K562 (cell line): Measurements from ENCODE around the gene PDE2A. TPM values are rescaled to one million over a fixed set of nuclear protein-coding genes. Genes with fewer than 3 reads are reported as not detected.

Source experiments
- CCNT2 ChIP-seq: IDR thresholded peaks from 2 replicates; pipeline ENCODE4 v1.6.1; 2011; ENCODE audit warnings: borderline replicate concordance, low read depth, mild to moderate bottlenecking, moderate library complexity, mixed read lengths, low read length; ENCODE audit not compliant: insufficient read length; ENCODE audit errors: extremely low read depth
- CREM ChIP-seq: IDR thresholded peaks from 2 replicates; pipeline ENCODE4 v1.6.1; 2014; ENCODE audit warnings: antibody characterized with exemption, low read depth
- DEAF1 ChIP-seq: fragments of 450-650 bp; formaldehyde crosslinking; IDR thresholded peaks from 2 replicates; pipeline ENCODE4 v1.4.0; 2020; ENCODE audit warnings: mild to moderate bottlenecking, moderate library complexity
- DNMT1 ChIP-seq: fragments of 450-650 bp; IDR thresholded peaks from 2 replicates; pipeline ENCODE4 v1.6.1; 2016; ENCODE audit warnings: antibody characterized with exemption, mild to moderate bottlenecking
- E2F3 ChIP-seq: fragments of 250-450 bp; sonication (Bioruptor Pico); IDR thresholded peaks from 2 replicates; pipeline ENCODE4 v1.4.0; 2020; ENCODE audit warnings: mild to moderate bottlenecking
- FOXA1 ChIP-seq: fragments of 450-650 bp; IDR thresholded peaks from 2 replicates; pipeline ENCODE4 v1.6.1; 2016; ENCODE audit warnings: mild to moderate bottlenecking, borderline replicate concordance
- HMG20B ChIP-seq: fragments of 250-450 bp; sonication (Bioruptor Pico); IDR thresholded peaks from 2 replicates; pipeline ENCODE4 v1.5.0; 2021; ENCODE audit warnings: mild to moderate bottlenecking
- KLF6 ChIP-seq: fragments of 250-450 bp; sonication (Bioruptor Pico); IDR thresholded peaks from 2 replicates; pipeline ENCODE4 v1.4.0; 2020; ENCODE audit warnings: mild to moderate bottlenecking, moderate library complexity, borderline replicate concordance
- L3MBTL2 ChIP-seq: fragments of 450-650 bp; IDR thresholded peaks from 2 replicates; pipeline ENCODE4 v1.6.1; 2016; ENCODE audit warnings: mild to moderate bottlenecking, moderate library complexity
- MNT ChIP-seq, 2 experiments: fragments of 450-650 bp; conservative IDR thresholded peaks; 2 replicates each; pipeline ENCODE4 v1.6.1; 2017; ENCODE audit warnings: mild to moderate bottlenecking in 2 of 2, moderate library complexity in 2 of 2
- NCOR1 ChIP-seq: fragments of 450-650 bp; IDR thresholded peaks from 2 replicates; pipeline ENCODE4 v1.6.1; 2016; ENCODE audit warnings: mild to moderate bottlenecking, moderate library complexity
- NR2F6 ChIP-seq: fragments of 450-650 bp; formaldehyde crosslinking; IDR thresholded peaks from 2 replicates; pipeline ENCODE4 v1.4.0; 2020; ENCODE audit warnings: mild to moderate bottlenecking
- PRMT5 ChIP-seq: sonication (generic); formaldehyde crosslinking; IDR thresholded peaks from 2 replicates; pipeline ENCODE4 v1.5.0; 2020; ENCODE audit warnings: missing genetic modification reagents
- RB1 ChIP-seq: fragments of 450-650 bp; IDR thresholded peaks from 2 replicates; pipeline ENCODE4 v1.6.1; 2017; ENCODE audit warnings: low read depth, mild to moderate bottlenecking
- RBFOX2 ChIP-seq: fragments of 200-400 bp; formaldehyde crosslinking; IDR thresholded peaks from 2 replicates; pipeline ENCODE4 v1.6.1; 2017; ENCODE audit warnings: low read depth, mild to moderate bottlenecking, low read length, moderate library complexity
- SNRNP70 ChIP-seq: fragments of 200-400 bp; formaldehyde crosslinking; optimal IDR thresholded peaks from 2 replicates; pipeline ENCODE3; 2017; ENCODE audit warnings: low read depth, low read length
- SRF ChIP-seq, 2 experiments: fragments of 250-450, 450-650 bp in 1 of 2; sonication (Bioruptor Pico) in 1 of 2; sonication (generic) in 1 of 2; formaldehyde crosslinking; IDR thresholded peaks; 2 replicates each; pipeline versions ENCODE4 v1.5.0 to v1.5.1; 2020 to 2022; ENCODE audit warnings: mild to moderate bottlenecking in 1 of 2, missing genetic modification reagents in 1 of 2
- TAF9B ChIP-seq: fragments of 450-650 bp; IDR thresholded peaks from 2 replicates; pipeline ENCODE4 v1.6.1; 2018; ENCODE audit warnings: mild to moderate bottlenecking; ENCODE audit not compliant: partially characterized antibody
- TAL1 ChIP-seq: fragments of 450-650 bp; IDR thresholded peaks from 2 replicates; pipeline ENCODE4 v1.6.1; 2016; ENCODE audit warnings: mild to moderate bottlenecking
- ZNF134 ChIP-seq: fragments of 250-450 bp; sonication (Bioruptor Pico); conservative IDR thresholded peaks from 2 replicates; pipeline ENCODE4 v1.4.0; 2020
- ZNF57 ChIP-seq: fragments of 450-650 bp; formaldehyde crosslinking; IDR thresholded peaks from 2 replicates; pipeline ENCODE4 v1.4.0; 2020; ENCODE audit warnings: mild to moderate bottlenecking, moderate library complexity
- ZNF583 ChIP-seq: fragments of 250-450 bp; sonication (Bioruptor Pico); IDR thresholded peaks from 2 replicates; pipeline ENCODE4 v1.4.0; 2020
- ZNF764 ChIP-seq: fragments of 250-450 bp; sonication (Bioruptor Pico); IDR thresholded peaks from 2 replicates; pipeline ENCODE4 v1.4.0; 2020; ENCODE audit warnings: low read depth, mild to moderate bottlenecking, moderate library complexity
- polyA plus RNA-seq, 8 experiments: library from polyadenylated mRNA; depleted of rRNA in 4 of 8; stranded (reverse) in 5 of 8; unstranded in 3 of 8; fragments of >200 nt; fragmentation: Nextera tagmentation in 2 of 8; fragmentation: Illumina TruSeq in 1 of 8; extraction: Ambion mirVana in 2 of 8; extraction: Trizol in 1 of 8; gene quantifications; 2 replicates each; pipeline versions ENCODE4 v1.2.1 to v1.2.3, GENCODE V29; 2011 to 2014; ENCODE audit warnings: inconsistent platforms in 1 of 8, missing spikeins in 1 of 8
- total RNA-seq, 7 experiments: library from RNA; depleted of rRNA in 6 of 7; stranded (reverse); fragments of >200 nt in 6 of 7; fragmentation: Illumina TruSeq in 2 of 7; extraction: Trizol in 2 of 7; gene quantifications; 2 replicates each; pipeline versions ENCODE4 v1.2.1 to v1.2.3, GENCODE V29; 2011 to 2021; ENCODE audit warnings: low replicate concordance in 1 of 7

PDE2A gene
- total and polyA plus RNA-seq, 9 of the 15 experiments (the other 6 are each of a cell fraction or from before 2014, with no cell fraction given): 0.07 to 15.2 (median 1.6) TPM; not detected in 1

GRCh38 chr11:72631806-72632731 is 42.2 kb downstream of the PDE2A start (continued):
- TF ChIP-seq FOXA1 (no peak), MNT (conservative IDR thresholded peaks at IDR 0.05) (no peak), RB1 (no peak), RBFOX2 (peak; percentile 70), DNMT1 (no peak), ZNF764 (CRISPR knock-in tag) (no peak), PRMT5 (CRISPR knock-in tag) (no peak), NR2F6 (CRISPR knock-in tag) (no peak), TAF9B (no peak), KLF6 (CRISPR knock-in tag) (0 out of 2 replicates have a peak, but pooled peaks have one; percentile 58), ZNF583 (CRISPR knock-in tag) (0 out of 2 replicates have a peak, but pooled peaks have one; percentile 31), SNRNP70 (no peak), ZNF134 (CRISPR knock-in tag) (0 out of 2 replicates have a peak, but pooled peaks have one; percentile 8), E2F3 (CRISPR knock-in tag) (peak; percentile 65), ZNF57 (CRISPR knock-in tag) (no peak), NCOR1 (no peak; the same call in 1 of the 2 replicates), HMG20B (no peak), L3MBTL2 (peak; percentile 49; the same call in 1 of the 2 replicates), TAL1 (peak; percentile 4; the same call in 1 of the 2 replicates), CREM (peak; percentile 87), DEAF1 (CRISPR knock-in tag) (no peak), CCNT2 (no peak), SRF (CRISPR knock-in tag; IDR thresholded peaks at IDR 0.05) (no peak)
